ENCODE data around the gene CD7.
"Not testable (repeated sequence)": the region's sequence is repeated elsewhere in the genome, so short reads cannot be mapped to it uniquely, and the experiment has no call there.

The CD7 gene

GRCh38 chr17:82317394-82318168, at the start of gene CD7:
Gene CD7, minus strand, starts transcription at chr17:82317608. Its CDS starts 113 bp downstream, at chr17:82317495.
- DNase-seq: no peak

DNA sequence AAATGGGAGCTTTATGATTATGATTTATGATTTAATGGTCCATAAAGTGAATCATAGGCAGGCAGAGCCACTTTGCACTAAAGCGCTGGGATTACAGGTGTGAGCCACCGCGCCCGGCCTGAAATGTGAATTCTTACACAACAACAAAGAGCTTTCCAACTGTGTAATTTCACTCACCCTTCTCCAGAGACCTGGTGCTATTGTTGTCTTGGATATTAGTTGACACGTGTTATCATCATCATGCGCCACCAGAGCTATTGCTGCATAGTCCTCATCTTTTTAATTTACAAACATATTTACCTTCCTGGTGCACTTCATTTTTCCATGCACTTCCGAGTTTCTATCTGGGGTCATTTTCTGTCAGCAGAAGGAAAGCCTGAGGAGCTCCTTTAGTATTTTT, 49.3 kb upstream of the CD7 start:
- DNase-seq: no peak

DNA sequence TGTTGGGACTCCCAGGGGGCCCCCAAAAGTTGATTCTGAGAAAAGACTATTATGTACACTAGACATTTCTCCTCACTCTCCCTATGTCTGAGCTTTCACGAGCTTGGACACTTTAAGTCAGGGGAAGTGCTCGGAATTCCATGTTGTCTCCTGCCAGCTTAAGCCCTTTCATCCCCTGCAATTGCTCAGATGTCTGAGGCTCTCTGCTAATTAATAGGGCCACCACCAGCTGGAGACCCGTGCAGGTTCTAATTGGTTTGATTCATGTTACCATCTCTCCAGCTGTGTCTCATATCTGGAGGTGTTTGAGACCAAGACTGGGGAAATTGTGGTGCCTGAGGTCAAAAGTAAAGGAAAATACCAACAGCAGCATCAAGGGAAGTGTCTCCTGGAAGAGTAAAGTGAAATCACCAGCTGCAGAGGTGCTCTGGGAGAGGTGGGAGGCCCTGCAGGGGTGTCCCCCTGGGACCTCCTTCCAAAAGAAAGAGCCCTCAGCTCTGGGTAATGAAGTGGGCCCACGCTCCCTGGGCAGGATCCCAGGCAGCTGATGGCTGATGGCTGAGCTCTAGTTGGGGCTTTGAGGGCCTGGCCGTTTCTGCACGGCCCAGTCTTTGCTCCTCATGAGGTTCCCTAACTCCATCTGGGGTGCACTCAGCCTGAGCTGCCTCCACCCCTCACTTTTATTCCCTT, 48.3 kb upstream of the CD7 start:
- DNase-seq: no peak

- no peak for DNase-seq
Observed at GRCh38 chr17:82361885-82362633, 44.7 kb upstream of the CD7 start.

GRCh38 chr17:82359451-82360074, 42.2 kb upstream of the CD7 start:
- DNase-seq: not testable (repeated sequence)

DNA sequence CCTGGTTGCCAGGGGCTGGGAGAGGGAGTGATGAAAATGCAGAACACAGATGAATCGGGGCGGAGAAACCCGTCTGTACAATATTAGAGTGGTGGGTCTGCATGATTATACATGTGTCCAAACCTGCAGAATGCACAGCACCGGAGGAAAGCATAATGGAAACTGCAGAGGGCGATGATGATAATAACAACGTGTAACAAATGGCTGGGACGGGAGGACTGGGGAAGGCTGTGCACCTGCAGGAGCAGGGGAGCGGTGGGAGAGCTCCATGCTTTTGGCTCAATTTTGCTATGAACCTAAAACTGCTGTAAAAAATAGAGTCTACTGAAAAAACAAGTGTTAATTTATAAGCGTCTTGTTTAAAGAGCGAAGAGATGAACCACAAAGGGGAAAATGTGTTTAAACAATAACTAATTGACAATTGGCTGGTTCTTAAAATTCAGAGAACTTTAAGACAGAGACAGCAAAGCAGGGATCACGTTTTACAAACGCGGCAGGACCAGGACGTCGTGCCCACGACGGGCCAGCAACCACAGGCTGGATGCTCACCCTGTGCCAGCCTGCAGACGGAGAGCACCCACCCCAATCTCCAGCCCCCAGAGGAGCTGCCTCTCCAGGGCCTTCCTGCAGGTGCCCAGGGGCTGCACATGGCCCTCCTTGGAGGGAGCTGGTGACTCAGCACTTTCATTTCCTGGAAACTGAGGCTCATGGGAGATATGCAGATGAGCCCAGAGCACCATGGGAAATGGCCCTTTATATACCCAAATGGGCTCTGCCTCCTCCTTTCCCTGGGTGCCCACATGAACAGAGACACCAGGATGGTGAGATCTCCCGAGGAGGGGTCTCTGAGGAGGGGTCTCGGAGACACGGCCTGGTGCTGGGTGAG, 41.3 kb upstream of the CD7 start, which contains the start of gene TEX19:
TSS of gene TEX19 (plus strand) at position 783 of the 886 bp plus-strand sequence. CDS start 2,904 bp downstream, outside the sequence.
- no peak for DNase-seq

- no peak for DNase-seq
Observed at GRCh38 chr17:82357394-82357793, 40.0 kb upstream of the CD7 start.

DNA sequence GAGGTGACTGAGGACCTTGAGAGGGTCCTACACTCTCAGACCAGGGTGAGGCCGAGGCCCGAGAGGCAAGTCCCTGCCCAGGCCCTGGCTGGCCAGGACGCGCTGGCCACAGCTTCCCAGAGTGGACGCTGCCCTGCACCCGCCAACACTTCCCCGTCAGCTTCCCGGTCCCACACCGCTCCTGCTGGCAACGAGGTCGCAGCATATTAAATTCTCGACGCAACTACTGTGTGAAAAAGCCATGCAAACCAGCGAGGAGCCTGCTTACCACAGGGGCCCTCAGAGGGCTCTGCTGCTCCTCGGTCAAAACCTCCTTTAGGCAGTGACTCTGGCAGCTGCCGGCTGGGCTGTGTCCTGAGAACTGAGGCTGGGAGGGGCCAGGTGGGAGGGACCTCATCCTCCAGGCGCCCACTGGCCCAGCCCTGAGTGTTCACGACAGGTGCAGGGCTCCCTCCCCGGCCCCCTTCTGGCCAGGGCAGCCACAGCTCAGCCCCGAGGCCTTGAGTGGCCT, 39.5 kb upstream of the CD7 start:
- DNase-seq: no peak

DNA sequence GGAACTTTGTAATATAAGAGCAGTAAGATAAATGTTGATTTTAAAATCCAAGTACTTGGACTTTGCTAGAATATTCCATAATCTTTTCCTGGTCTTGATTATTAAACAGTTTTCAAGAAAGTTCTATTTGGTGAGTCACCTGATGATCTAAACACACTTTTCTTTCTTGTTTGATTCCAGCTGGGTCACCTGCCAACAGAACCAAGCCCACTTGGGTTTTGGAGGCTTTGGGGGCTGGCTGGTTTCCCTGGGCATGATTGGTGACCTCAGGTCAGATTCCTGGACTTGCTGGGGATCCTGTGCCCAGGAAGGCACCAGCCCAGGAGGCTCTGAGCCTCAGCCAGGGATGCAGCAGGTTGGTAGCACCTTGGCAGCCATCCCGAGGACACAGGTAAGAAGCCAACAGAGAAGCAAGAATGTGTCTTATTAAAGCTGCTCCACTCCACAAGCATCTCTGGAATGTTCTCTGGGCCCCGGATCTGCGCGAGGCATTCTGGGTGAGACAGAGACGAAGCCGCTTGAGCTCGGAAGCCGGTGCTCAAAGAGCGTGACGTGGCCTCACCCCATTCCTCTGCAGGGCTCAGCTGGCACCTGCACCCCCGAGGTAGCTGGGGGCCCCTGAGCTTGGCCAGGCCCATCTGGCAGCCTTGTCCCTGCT, 38.5 kb upstream of the CD7 start:
- no peak for DNase-seq

DNA sequence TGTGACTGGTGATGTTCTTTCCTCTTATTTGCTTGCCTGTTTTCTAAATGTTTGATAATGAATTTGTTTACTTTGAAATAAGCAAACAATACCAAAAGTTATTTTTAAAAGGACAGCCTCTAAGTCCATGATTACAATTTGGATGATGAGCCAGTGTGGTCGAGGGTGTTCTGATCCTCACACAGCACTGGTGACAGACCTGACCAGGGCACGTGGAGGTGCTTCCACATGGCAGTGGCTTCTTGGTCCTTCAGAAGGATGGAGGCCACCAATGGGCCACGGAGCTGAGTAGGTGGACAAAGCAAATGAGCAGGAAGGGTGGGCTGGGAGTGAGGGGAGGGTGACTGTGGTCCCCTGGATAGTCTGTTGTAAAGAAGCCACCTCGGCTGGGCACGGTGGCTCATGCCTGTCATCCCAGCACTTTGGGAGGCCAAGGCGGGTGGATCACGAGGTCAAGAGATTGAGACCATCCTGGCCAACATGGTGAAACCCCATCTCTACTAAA, 37.4 kb upstream of the CD7 start:
- DNase-seq: no peak

- DNase-seq: no peak
Observed at GRCh38 chr17:82353484-82353883, 36.1 kb upstream of the CD7 start.

- DNase-seq: peak; percentile 56
Observed at GRCh38 chr17:82351713-82352488, 34.5 kb upstream of the CD7 start.

- DNase-seq: no peak
Observed at GRCh38 chr17:82351254-82351712, 33.9 kb upstream of the CD7 start.

DNA sequence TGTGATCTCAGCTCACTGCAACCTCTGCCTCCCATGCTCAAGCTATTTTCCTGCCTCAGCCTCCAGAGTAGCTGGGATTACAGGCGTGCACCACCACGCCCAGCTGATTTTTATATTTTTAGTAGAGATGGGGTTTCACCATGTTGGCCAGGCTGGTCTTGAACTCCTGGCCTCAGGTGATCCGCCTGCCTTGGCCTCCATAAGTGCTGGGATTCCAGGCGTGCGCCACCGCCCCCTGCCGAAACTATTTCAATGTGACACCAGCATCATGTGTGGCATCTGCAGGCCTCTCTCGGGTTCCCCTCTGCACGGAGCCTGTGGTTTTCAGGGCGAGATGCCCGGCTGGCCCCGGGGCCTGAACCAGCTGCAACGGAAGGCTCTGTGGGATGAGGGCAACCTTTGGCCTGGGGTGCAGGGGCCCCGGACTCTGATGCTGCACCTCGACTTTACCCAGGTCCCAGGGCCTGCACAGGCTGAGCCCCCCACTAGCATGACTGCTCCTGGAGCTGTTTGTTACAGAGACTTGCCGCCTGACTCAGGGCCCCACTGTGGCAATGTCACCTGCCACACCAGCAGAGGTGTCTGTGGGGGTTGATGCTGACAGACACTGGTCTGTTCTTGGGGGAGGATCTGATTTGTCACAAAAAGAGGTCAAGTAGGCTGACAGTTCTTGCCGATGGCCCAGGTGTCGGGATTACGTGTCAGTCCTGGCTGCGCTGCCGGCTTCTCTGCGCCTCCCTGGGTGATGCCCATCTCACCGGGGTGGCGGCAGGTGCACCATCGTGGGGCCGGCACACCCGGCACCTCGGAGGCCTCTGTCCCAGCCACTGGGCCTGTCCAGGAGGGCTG, 33.0 kb upstream of the CD7 start:
- DNase-seq: no peak

GRCh38 chr17:82349287-82349701, 31.9 kb upstream of the CD7 start:
- DNase-seq: no peak

GRCh38 chr17:82348866-82349265, 31.5 kb upstream of the CD7 start:
- no peak for DNase-seq

DNA sequence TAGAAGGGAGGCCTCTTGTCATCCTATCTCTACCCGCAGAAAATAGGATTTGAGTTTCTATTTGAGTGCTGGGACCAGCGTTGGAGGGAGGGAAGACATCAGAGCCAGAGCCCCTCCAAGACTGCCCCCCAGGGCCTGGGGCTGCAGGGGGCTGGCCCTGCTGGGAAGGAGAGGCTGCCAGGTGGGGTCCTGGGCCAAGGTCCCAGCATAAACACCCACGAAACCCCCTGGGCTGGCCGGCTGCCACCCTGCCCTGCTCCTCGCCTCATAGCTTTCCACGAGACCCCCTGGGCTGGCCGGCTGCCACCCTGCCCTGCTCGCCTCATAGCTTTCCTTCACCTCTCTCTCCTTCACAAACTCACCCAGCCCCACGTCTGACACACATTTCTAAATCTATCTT, 31.0 kb upstream of the CD7 start:
- DNase-seq: no peak

GRCh38 chr17:82347994-82348393, 30.6 kb upstream of the CD7 start:
- not testable (repeated sequence) for DNase-seq
